ENCODE data around the gene CMBL.
"Not testable (repeated sequence)": the region's sequence is repeated elsewhere in the genome, so short reads cannot be mapped to it uniquely, and the experiment has no call there.

CMBL gene

DNA sequence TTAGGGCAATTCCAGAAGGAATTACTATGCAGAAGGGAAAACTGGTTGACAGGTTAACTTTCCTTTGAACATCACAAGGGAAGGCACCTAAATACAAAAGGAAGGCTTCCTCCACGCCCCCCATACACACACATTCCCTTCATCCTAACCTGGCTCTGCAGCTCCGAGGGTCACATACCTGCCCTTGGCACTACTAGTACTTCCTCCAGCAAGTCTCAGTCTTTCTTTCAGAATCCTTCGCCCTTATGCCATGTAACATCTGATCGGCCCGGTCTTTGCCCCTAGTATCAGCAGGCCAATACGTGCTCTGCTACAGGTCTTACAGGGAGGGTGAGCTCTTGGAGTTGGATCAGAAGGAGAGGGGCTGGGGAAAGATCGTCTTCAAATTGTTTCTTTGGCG, 44.2 kb upstream of the CMBL start:
- DNase-seq (ENCODE audit: low spot score) = no peak
- no peak overlapping the region; the same call in 1 of the 2 replicates for H3K27ac ChIP-seq
- ChIA-PET POLR2A (ENCODE audit: low non-redundant PET) (no interaction called here), CTCF (interaction anchor here (0.6 kb wide), 1 partner anchor 166 kb away, joined by 3 read pairs; no protein-coding TSS in a partner anchor)
- TF ChIP-seq, protein P1, sequence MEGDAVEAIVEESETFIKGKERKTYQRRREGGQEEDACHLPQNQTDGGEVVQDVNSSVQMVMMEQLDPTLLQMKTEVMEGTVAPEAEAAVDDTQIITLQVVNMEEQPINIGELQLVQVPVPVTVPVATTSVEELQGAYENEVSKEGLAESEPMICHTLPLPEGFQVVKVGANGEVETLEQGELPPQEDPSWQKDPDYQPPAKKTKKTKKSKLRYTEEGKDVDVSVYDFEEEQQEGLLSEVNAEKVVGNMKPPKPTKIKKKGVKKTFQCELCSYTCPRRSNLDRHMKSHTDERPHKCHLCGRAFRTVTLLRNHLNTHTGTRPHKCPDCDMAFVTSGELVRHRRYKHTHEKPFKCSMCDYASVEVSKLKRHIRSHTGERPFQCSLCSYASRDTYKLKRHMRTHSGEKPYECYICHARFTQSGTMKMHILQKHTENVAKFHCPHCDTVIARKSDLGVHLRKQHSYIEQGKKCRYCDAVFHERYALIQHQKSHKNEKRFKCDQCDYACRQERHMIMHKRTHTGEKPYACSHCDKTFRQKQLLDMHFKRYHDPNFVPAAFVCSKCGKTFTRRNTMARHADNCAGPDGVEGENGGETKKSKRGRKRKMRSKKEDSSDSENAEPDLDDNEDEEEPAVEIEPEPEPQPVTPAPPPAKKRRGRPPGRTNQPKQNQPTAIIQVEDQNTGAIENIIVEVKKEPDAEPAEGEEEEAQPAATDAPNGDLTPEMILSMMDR (conservative IDR thresholded peaks at IDR 0.05; ENCODE audit: low read depth) = no peak

DNA sequence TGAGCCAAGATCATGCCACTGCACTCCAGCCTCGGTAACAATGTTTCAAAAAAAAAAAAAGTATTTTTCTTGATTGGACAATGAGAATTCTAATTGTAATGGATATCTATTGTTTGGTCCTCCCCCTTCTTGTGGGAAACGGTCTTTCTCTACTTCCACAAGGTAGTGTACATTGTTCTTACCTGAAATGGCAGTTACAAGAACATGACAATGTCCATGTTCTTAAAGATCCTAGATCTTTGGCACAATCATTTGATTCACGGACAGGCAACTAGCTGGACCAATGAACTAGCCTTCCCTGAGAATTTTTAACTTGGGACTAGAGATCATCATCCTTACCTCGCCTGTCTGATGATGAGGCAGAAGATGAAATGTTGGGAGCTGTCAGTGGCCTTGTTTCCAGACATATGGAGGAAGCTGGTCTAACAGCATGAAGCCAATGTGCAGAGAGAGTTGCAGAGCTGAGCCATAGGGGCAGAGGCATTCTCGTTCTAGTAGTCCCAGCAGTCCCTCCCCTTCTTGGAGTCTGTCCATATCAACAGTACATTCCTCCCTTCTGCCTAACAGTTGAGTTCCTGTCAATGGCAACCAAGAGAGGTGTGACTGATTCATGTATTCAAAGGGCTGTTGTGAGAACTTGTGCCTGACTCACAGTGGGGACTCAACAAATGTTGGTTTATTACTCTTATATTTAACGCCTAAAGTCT, 43.6 kb upstream of the CMBL start:
- ChIA-PET CTCF (interaction anchor here (0.6 kb wide), 2 partner anchors 8 to 166 kb away, joined by 3 read pairs; no protein-coding TSS in a partner anchor), POLR2A (ENCODE audit: low non-redundant PET) (no interaction called here)
- H3K27ac ChIP-seq = no peak overlapping the region
- DNase-seq (ENCODE audit: low spot score) = peak; percentile 55
- TF ChIP-seq, protein P1 (conservative IDR thresholded peaks at IDR 0.05; ENCODE audit: low read depth) = no peak

DNA sequence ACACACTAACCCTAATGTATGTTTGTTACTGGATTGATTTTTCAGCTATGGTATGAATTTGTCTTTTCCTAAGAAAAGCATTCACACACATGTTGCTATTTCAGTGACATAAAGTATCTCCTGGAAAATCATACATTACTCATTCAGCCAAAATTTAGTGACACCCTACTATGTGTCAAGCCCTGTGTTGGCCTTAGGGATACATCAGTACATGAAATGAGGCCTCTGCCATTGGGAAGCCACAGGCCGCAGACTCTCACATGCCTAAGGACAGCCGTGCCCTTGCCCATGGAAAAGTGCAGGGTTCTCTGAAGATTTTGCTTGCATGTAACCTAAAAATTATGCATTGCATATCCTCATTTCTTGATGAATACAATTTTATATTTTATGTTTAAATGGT, 40.6 kb upstream of the CMBL start:
- ChIA-PET CTCF (no interaction called here), POLR2A (ENCODE audit: low non-redundant PET) (no interaction called here)
- TF ChIP-seq, protein P1 (conservative IDR thresholded peaks at IDR 0.05; ENCODE audit: low read depth) = no peak
- no peak for DNase-seq (ENCODE audit: low spot score)
- H3K27ac ChIP-seq = no peak overlapping the region

DNA sequence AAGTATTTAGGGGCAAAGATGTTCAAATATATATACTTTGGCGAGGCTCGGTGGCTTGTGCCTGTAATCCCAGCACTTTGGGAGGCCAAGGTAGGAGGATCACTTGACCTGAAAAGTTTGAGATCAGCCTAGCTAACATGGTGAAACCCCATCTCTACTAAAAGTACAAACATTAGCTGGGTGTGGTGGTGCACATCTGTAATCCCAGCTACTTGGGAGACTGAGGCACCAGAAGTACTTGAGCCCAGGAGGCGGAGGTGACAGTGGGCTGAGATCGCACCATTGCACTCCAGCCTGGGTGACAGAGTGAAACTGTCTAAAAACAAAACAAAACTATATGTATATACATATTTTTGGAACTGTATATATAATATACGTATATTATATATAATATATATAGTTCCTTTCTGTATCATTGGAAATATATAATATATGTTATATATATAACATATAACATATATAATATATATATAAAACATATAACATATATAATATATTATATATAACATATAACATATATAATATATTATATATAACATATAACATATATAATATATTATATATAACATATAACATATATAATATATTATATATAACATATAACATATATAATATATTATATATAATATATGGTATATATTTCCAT, 36.9 kb upstream of the CMBL start:
- CTCF ChIA-PET; POLR2A ChIA-PET (ENCODE audit: low non-redundant PET); H3K27ac ChIP-seq; DNase-seq (ENCODE audit: low spot score): not testable (repeated sequence)

DNA sequence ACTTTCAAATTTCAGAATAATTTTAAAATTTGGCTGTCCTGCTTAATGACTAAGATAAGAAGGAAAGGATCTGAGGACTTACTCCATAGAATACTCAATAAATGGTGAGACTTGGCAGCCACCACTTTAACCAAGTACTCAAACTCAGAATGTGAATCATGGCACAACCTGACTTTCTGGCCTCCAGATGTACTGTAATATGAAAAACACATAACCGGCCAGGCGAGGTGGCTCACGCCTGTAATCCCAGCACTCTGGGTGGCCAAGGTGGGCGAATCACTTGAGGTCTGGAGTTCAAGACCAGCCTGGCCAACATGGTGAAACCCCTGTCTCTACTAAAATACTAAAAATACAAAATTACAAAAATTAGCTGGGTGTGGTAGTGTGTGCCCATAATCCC, 35.8 kb upstream of the CMBL start:
- CTCF ChIA-PET = interaction anchor here (0.6 kb wide), 1 partner anchor 8 kb away, joined by 3 read pairs; no protein-coding TSS in a partner anchor
- POLR2A ChIA-PET (ENCODE audit: low non-redundant PET) = no interaction called here
- TF ChIP-seq, protein P1 (conservative IDR thresholded peaks at IDR 0.05; ENCODE audit: low read depth) = no peak
- H3K27ac ChIP-seq = no peak overlapping the region
- DNase-seq (ENCODE audit: low spot score) = no peak

DNA sequence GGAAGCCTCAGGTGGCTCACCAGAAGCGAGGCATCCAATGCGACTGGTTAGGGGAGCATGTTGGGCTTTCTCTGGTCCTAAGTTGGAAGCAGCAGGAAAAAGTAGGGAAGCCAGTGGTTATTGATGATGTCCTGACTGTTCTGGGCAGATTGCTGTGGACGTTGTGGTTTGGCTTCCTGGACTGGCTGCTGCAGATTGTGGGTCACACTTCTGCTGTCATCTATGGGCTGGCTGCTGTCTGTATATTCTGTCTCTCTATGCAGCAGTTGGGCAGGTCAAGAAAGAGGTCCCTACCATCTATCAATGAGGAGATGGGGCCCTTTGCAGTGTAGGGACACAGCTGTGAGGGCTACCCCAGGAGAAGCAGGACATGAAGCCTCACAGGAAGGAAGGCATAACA, 32.3 kb upstream of the CMBL start:
- ChIA-PET CTCF (no interaction called here), POLR2A (ENCODE audit: low non-redundant PET) (no interaction called here)
- H3K27ac ChIP-seq = no peak overlapping the region
- no peak for DNase-seq (ENCODE audit: low spot score)
- TF ChIP-seq, protein P1 (conservative IDR thresholded peaks at IDR 0.05; ENCODE audit: low read depth) = no peak

Data from RWPE1 (cell line).